SU-DHL-6 (cell line): ENCODE measurements around the gene GNAQ.

Source experiments
- H2AFZ ChIP-seq: fragments of 200-600 bp; sonication (generic); 2 replicates; pipeline ENCODE4 v1.6.1; 2014; ENCODE audit warnings: low read depth, mild to moderate bottlenecking, moderate library complexity, mixed read lengths, antibody characterized with exemption, low read length; ENCODE audit not compliant: severe bottlenecking
- H3F3A ChIP-seq: fragments of 200-600 bp; shearing (Covaris generic); 2 replicates; pipeline ENCODE4 v1.6.0; 2016; ENCODE audit warnings: antibody characterized with exemption, mild to moderate bottlenecking; ENCODE audit not compliant: insufficient read depth
- H3K27ac ChIP-seq: fragments of 200-600 bp; sonication (generic); 2 replicates; pipeline ENCODE4 v1.5.1; 2016; ENCODE audit warnings: low read depth, mild to moderate bottlenecking, low read length, moderate library complexity, mixed read lengths
- H3K27me3 ChIP-seq: fragments of 200-600 bp; sonication (generic), shearing (Covaris generic); 2 replicates; pipeline ENCODE4 v1.6.0; 2014; ENCODE audit warnings: mild to moderate bottlenecking, low read length
- H3K36me3 ChIP-seq: fragments of 200-600 bp; sonication (generic); 2 replicates; pipeline ENCODE4 v1.6.1; 2014; ENCODE audit warnings: mild to moderate bottlenecking, low read length, mixed read lengths
- H3K4me2 ChIP-seq: fragments of 300-600, 200-600 bp; shearing (Covaris generic), sonication (generic); 2 replicates; pipeline ENCODE4 v1.6.0; 2014; ENCODE audit warnings: low read length, low read depth, mild to moderate bottlenecking; ENCODE audit not compliant: poor library complexity, severe bottlenecking
- H3K4me3 ChIP-seq: fragments of 200-600 bp; sonication (generic); 2 replicates; pipeline ENCODE4 v1.5.1; 2014; ENCODE audit warnings: antibody characterized with exemption, low read length, mild to moderate bottlenecking, mixed read lengths; ENCODE audit not compliant: insufficient read depth, poor library complexity, severe bottlenecking
- H3K79me2 ChIP-seq: fragments of 200-600 bp; sonication (generic); 2 replicates; pipeline ENCODE4 v1.6.1; 2014; ENCODE audit warnings: mild to moderate bottlenecking, low read length, moderate library complexity; ENCODE audit not compliant: insufficient read depth
- H3K9ac ChIP-seq: fragments of 200-600 bp; sonication (generic); 2 replicates; pipeline ENCODE4 v1.7.0; 2014; ENCODE audit warnings: mild to moderate bottlenecking, low read length
- H3K9me2 ChIP-seq: fragments of 200-600 bp; sonication (generic); replicated peaks from 2 replicates; pipeline ENCODE4 v1.6.1; 2014; ENCODE audit warnings: low read length; ENCODE audit not compliant: insufficient read depth
- H3K9me3 ChIP-seq: fragments of 200-600 bp; sonication (generic); 2 replicates; pipeline ENCODE4 v1.6.1; 2014; ENCODE audit warnings: low read length, mixed read lengths; ENCODE audit not compliant: insufficient read depth
- H4K20me1 ChIP-seq: fragments of 200-600 bp; sonication (generic); 2 replicates; pipeline ENCODE4 v1.6.1; 2014; ENCODE audit warnings: low read depth, mild to moderate bottlenecking, antibody characterized with exemption, low read length, moderate library complexity, mixed read lengths
- EZH2phosphoT487 ChIP-seq: fragments of 200-600 bp; sonication (generic), shearing (Covaris generic); conservative IDR thresholded peaks from 2 replicates; pipeline ENCODE4 v1.6.1; 2018; ENCODE audit warnings: mild to moderate bottlenecking, antibody characterized with exemption, low read length, moderate library complexity, mixed read lengths
- TF ChIP-seq, protein P1 (sequence below): fragments of 200-600 bp; sonication (generic); IDR thresholded peaks from one replicate; pipeline ENCODE4 v1.5.1; 2017; ENCODE audit warnings: antibody characterized with exemption, mild to moderate bottlenecking, low read length, moderate library complexity; ENCODE audit not compliant: insufficient read depth, poor library complexity, severe bottlenecking

GNAQ gene

DNA sequence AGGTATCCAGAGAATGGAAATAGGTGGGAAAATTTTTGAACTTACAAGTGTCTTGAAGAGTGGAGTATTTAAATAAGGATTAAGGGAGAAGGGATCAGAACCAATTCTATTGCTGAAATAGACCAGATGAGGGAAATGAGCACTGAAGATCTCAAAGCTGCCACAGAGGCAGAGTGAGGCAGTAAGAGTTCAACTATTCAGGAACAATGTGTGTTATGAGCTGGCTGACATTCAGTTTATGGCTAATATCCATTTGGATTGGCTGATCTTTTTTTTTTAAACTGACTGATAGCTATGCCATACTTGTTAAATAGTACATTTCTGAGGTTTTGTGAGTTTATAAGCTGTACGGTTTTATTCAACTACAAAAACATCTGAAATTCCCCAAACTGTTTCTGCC, 288.2 kb downstream of the GNAQ start:
- no peaks in the 10 kb centered on the region for H3F3A ChIP-seq
- H3K27ac ChIP-seq: no peak overlapping the region
- no peak overlapping the region for H3K9ac ChIP-seq
- TF ChIP-seq, protein P1, sequence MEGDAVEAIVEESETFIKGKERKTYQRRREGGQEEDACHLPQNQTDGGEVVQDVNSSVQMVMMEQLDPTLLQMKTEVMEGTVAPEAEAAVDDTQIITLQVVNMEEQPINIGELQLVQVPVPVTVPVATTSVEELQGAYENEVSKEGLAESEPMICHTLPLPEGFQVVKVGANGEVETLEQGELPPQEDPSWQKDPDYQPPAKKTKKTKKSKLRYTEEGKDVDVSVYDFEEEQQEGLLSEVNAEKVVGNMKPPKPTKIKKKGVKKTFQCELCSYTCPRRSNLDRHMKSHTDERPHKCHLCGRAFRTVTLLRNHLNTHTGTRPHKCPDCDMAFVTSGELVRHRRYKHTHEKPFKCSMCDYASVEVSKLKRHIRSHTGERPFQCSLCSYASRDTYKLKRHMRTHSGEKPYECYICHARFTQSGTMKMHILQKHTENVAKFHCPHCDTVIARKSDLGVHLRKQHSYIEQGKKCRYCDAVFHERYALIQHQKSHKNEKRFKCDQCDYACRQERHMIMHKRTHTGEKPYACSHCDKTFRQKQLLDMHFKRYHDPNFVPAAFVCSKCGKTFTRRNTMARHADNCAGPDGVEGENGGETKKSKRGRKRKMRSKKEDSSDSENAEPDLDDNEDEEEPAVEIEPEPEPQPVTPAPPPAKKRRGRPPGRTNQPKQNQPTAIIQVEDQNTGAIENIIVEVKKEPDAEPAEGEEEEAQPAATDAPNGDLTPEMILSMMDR: no peak
- no peak for TF ChIP-seq EZH2phosphoT487
- no peaks in the 10 kb centered on the region for H4K20me1 ChIP-seq
- no peak overlapping the region for H3K4me3 ChIP-seq
- no peaks in the 10 kb centered on the region for H3K36me3 ChIP-seq
- no peaks in the 10 kb centered on the region; the same call in 1 of the 2 replicates for H3K27me3 ChIP-seq
- H3K4me2 ChIP-seq: no peak overlapping the region
- no peaks in the 10 kb centered on the region for H3K79me2 ChIP-seq
- no peaks in the 10 kb centered on the region for H3K9me2 ChIP-seq
- no peaks in the 10 kb centered on the region for H3K9me3 ChIP-seq
- H2AFZ ChIP-seq: no peak overlapping the region

GRCh38 chr9:77738932-77739331, 292.7 kb downstream of the GNAQ start:
- Histone ChIP-seq H3K27me3 (no peaks in the 10 kb centered on the region; the same call in 1 of the 2 replicates), H3K4me3 (no peak overlapping the region), H4K20me1 (no peaks in the 10 kb centered on the region), H2AFZ (no peak overlapping the region), H3F3A (no peaks in the 10 kb centered on the region), H3K9me3 (no peaks in the 10 kb centered on the region), H3K9me2 (no peaks in the 10 kb centered on the region), H3K4me2 (no peak overlapping the region), H3K36me3 (no peaks in the 10 kb centered on the region), H3K27ac (no peak overlapping the region), H3K79me2 (no peaks in the 10 kb centered on the region), H3K9ac (no peak overlapping the region)
- TF ChIP-seq, protein P1: no peak

DNA sequence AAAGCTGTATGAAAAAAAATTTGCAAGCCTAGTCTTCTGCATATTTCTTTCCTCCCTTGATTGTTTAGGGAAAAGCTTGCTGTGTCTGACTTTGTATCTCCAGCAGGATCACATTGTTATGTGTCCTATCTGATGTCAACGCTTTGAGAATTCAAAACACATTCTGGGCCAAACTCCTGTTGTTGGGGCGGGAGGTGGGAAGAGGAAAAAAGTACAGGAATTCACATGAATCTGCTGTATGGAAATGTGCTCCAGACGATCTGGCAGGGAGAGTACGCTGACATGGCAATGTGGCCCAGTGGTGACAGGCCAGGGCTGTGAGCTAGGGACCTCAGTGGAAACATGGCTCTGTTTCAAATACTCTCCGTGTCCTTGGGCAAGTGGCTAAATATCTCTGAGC, 296.1 kb downstream of the GNAQ start:
- Histone ChIP-seq H3K9me2 (no peaks in the 10 kb centered on the region), H3K27me3 (no peaks in the 10 kb centered on the region; the same call in 1 of the 2 replicates), H4K20me1 (no peaks in the 10 kb centered on the region), H3K4me3 (no peak overlapping the region), H3K9ac (no peak overlapping the region), H3K79me2 (no peaks in the 10 kb centered on the region), H3K36me3 (no peaks in the 10 kb centered on the region), H3K27ac (no peak overlapping the region), H3K9me3 (no peaks in the 10 kb centered on the region), H3K4me2 (no peak overlapping the region), H3F3A (no peaks in the 10 kb centered on the region), H2AFZ (no peak overlapping the region)
- TF ChIP-seq, protein P1: no peak
- TF ChIP-seq EZH2phosphoT487: no peak

DNA sequence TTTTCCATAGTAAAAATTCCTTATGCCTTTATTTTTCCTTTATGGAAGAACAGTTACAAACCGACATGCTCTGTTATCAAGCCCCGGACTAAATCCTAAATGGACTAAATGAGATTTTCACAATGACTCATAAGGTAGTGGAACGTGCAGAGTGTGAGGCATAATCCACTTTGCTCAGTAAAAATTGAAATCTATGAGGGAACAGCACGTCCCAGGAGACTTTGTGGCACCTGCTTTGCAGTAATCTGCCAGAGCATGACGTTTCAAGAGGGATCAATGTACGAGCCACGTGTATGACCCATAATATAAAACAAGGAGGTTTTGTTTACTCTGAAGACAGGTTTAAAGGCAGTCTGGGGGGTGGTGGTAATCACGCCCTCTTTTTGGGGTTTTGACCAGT, 299.7 kb downstream of the GNAQ start:
- no peaks in the 10 kb centered on the region for H3K9me3 ChIP-seq
- H3F3A ChIP-seq: no peaks in the 10 kb centered on the region
- H3K27me3 ChIP-seq: no peaks in the 10 kb centered on the region
- TF ChIP-seq, protein P1: no peak
- TF ChIP-seq EZH2phosphoT487: no peak
- no peak overlapping the region for H3K4me3 ChIP-seq
- H3K36me3 ChIP-seq: no peaks in the 10 kb centered on the region
- no peak overlapping the region for H3K9ac ChIP-seq
- no peaks in the 10 kb centered on the region for H3K9me2 ChIP-seq
- H3K4me2 ChIP-seq: no peak overlapping the region
- no peaks in the 10 kb centered on the region for H3K79me2 ChIP-seq
- H4K20me1 ChIP-seq: no peaks in the 10 kb centered on the region
- no peak overlapping the region for H2AFZ ChIP-seq
- no peak overlapping the region for H3K27ac ChIP-seq
